DMS153 treated with DMSO at 0.1 percent for 48 hours (cell line): ENCODE results near the gene ATRN.
"Not testable (repeated sequence)": the region's sequence is repeated elsewhere in the genome, so short reads cannot be mapped to it uniquely, and the experiment has no call there.

ENCODE experiments used
- DNase-seq: peaks from one replicate; lab custom pipeline; 2025; ENCODE audit not compliant: unreplicated experiment; lab: John Stamatoyannopoulos, UW

Gene ATRN

GRCh38 chr20:3465301-3465700 is 5.5 kb upstream of the ATRN start:
- no peak for DNase-seq

GRCh38 chr20:3470208-3470626 is 601 bp upstream of the ATRN start:
- no peak for DNase-seq

GRCh38 chr20:3471397-3472021 is 691 bp downstream of the ATRN start:
- no peak for DNase-seq

- no peak for DNase-seq
These were observed 1.3 kb downstream of the ATRN start for GRCh38 chr20:3472105-3472504.

- DNase-seq: no peak
These were observed 2.5 kb downstream of the ATRN start for GRCh38 chr20:3473324-3473723.

GRCh38 chr20:3473944-3474343 is 3.1 kb downstream of the ATRN start:
- no peak for DNase-seq

GRCh38 chr20:3477003-3477860 is 6.4 kb downstream of the ATRN start:
- DNase-seq: not testable (repeated sequence)

- no peak for DNase-seq
These were observed 7.2 kb downstream of the ATRN start for GRCh38 chr20:3477861-3478544.

GRCh38 chr20:3479025-3479424 is 8.2 kb downstream of the ATRN start:
- DNase-seq: no peak

- no peak for DNase-seq
These were observed 9.2 kb downstream of the ATRN start for GRCh38 chr20:3479759-3480615.

- DNase-seq: no peak
These were observed 12.5 kb downstream of the ATRN start for GRCh38 chr20:3483309-3483708.

GRCh38 chr20:3483784-3484183 is 13.0 kb downstream of the ATRN start:
- DNase-seq: no peak

- DNase-seq: no peak
These were observed 15.1 kb downstream of the ATRN start for GRCh38 chr20:3485913-3486312.

GRCh38 chr20:3486850-3487249 is 16.0 kb downstream of the ATRN start:
- no peak for DNase-seq

GRCh38 chr20:3492669-3493068 is 21.9 kb downstream of the ATRN start:
- no peak for DNase-seq

- DNase-seq: no peak
These were observed 23.4 kb downstream of the ATRN start for GRCh38 chr20:3494218-3494617.

- no peak for DNase-seq
These were observed 32.1 kb downstream of the ATRN start for GRCh38 chr20:3502878-3503277.

- DNase-seq: no peak
These were observed 34.3 kb downstream of the ATRN start for GRCh38 chr20:3505148-3505547.

GRCh38 chr20:3509064-3509463 is 38.2 kb downstream of the ATRN start:
- DNase-seq: no peak

- no peak for DNase-seq
These were observed 39.3 kb downstream of the ATRN start for GRCh38 chr20:3510110-3510509.

- DNase-seq: not testable (repeated sequence)
These were observed 41.4 kb downstream of the ATRN start for GRCh38 chr20:3512239-3512638.
